GM18505 (cell line): ENCODE data around the gene LDLRAP1.

Experiments used
- ATAC-seq: cut with Tn5 transposase; IDR thresholded peaks from one replicate; pipeline ENCODE4 v1.9.1; 2021; ENCODE audit not compliant: unreplicated experiment
- POLR2A ChIP-seq: IDR thresholded peaks from 4 replicates; pipeline ENCODE4 v1.6.1; 2011; ENCODE audit warnings: borderline replicate concordance; ENCODE audit not compliant: insufficient read depth, insufficient read length; ENCODE audit errors: extremely low read depth

The LDLRAP1 gene

GRCh38 chr1:25530186-25531081, 13.0 kb upstream of the LDLRAP1 start:
- TF ChIP-seq POLR2A: no peak
- no peak for ATAC-seq

GRCh38 chr1:25531082-25531461, 12.3 kb upstream of the LDLRAP1 start:
- ATAC-seq: no peak
- no peak for TF ChIP-seq POLR2A

- TF ChIP-seq POLR2A: no peak
- ATAC-seq: no peak
Measured at GRCh38 chr1:25532970-25533369, 10.4 kb upstream of the LDLRAP1 start.

- no peak for ATAC-seq
- no peak for TF ChIP-seq POLR2A
Measured at GRCh38 chr1:25533775-25534409, 9.5 kb upstream of the LDLRAP1 start.

- TF ChIP-seq POLR2A: no peak
- no peak for ATAC-seq
Measured at GRCh38 chr1:25534410-25534788, 9.0 kb upstream of the LDLRAP1 start.

GRCh38 chr1:25536124-25536523, 7.3 kb upstream of the LDLRAP1 start:
- TF ChIP-seq POLR2A: no peak
- no peak for ATAC-seq

GRCh38 chr1:25537153-25537831, 6.1 kb upstream of the LDLRAP1 start:
- no peak for TF ChIP-seq POLR2A
- no peak for ATAC-seq

- ATAC-seq: no peak
- no peak for TF ChIP-seq POLR2A
Measured at GRCh38 chr1:25538191-25538767, 5.1 kb upstream of the LDLRAP1 start.

- TF ChIP-seq POLR2A: no peak
- no peak for ATAC-seq
Measured at GRCh38 chr1:25540750-25541342, 2.6 kb upstream of the LDLRAP1 start.

- ATAC-seq: no peak
- no peak for TF ChIP-seq POLR2A
Measured at GRCh38 chr1:25541425-25541824, 2.0 kb upstream of the LDLRAP1 start.

GRCh38 chr1:25541889-25542658, 1.3 kb upstream of the LDLRAP1 start:
- no peak for TF ChIP-seq POLR2A
- ATAC-seq: no peak

- no peak for ATAC-seq
- no peak for TF ChIP-seq POLR2A
Measured at GRCh38 chr1:25543005-25543424, 391 bp upstream of the LDLRAP1 start.

GRCh38 chr1:25544243-25544764, 898 bp downstream of the LDLRAP1 start:
- TF ChIP-seq POLR2A: no peak
- ATAC-seq: peak; percentile 5

- ATAC-seq: no peak
- no peak for TF ChIP-seq POLR2A
Measured at GRCh38 chr1:25544819-25545218, 1.4 kb downstream of the LDLRAP1 start.
